HG02678 (cell line): ENCODE results near the gene PRAC1.

Experiments
- ATAC-seq: cut with Tn5 transposase; IDR thresholded peaks from one replicate; pipeline ENCODE4 v1.9.1; 2021; ENCODE audit warnings: mild to moderate bottlenecking, moderate library complexity; ENCODE audit not compliant: unreplicated experiment

Gene PRAC1

DNA sequence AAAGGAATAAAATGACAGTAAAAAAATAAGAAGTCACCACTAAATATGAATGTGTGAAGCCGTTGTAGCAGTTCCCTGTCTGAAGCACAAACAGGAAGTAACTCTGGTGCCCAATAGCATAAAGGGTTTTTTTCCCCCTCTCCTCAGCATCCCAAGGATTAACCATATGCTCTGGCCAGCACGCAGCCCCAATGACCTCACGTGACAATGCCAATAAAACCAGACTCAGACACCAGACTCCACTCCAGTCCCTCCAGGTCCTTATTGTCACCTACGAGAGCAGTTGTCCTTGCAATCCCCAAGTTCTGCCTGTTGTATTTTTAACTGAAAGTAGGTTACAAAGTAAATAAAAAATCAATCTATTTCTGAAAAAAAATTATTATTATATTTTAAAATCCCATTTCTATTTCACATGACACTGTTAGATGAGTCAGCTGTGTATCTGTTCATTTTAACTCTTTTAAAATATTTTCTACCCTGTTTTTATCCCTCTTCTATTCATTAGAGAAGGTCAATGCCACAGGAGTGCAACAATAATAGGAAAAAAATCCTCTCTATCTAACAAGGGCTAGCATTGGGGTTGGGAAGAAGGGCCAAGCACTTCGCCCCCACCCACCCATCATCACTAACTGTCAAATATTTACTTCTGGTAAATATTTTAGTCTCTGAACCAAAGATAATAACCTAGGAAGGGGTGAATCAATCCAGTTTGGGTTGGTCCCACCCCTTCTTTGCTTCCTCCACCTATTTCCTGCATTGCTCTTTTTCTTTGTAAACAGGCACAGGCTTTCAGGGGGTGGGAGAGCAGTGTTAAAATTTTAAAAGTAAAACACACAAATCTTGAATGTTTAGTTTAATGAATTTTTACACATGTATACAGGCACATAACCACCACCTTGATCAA is 6.6 kb downstream of the PRAC1 start:
- no peak for ATAC-seq

DNA sequence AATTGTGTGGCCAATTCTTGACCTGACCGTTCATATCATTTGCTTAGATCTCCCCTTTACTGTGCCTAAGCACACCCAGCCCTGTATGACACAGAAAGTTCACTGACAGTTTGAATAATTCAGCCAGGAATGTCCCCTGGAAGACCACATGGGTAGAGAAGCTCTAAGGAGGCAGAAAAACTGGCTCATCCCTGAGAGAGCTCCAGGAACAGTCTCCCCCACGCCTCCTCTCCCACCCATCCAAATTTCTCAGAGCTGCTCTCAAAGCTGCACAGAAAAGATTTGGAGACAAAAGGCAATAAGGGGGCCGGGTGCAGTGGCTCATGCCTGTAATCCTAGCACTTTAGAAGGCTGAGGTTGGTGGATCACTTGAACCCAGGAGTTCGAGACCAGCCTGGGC is 11.2 kb downstream of the PRAC1 start:
- no peak for ATAC-seq

DNA sequence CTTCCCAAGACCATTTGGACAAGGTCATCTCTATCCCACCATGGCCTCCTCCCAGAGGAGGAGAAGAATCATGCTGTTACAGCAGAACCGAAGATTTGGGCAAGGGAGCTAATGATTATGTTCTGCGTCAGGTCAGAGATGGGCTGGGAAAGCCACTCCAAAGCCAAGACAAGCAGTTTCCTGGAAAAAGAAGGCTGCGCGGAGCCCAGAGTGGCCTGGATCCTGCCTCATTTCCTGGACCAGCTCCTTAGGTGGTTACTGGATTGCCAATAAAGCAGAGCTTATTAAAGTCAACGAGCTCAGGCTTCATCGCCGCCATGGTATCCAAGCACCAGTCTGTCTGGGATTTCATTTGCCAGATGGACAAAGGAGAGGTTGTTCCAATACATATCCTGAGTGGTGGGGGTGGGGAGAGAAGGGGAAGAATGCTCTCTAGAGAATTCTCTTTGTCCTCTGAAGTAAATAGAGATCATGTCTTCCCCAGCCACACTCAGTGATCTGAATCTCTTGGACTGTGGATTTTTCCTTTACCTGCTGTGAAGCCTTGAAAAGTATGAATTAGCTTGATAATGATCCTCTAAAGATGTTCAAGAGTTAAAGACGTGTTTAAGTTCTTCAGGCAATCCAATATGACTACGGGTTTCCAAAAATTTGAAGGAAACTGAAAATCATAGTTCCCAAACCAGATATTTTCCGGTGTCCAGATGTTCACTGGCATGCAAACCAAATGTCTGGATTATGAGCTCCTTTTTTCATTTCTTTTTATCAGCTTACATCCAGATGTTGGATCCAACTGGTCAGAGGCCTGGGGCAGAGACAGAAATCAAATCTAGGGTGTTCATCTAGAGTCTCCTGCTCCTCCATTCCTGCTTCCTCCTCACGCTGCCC is 17.7 kb downstream of the PRAC1 start:
- no peak for ATAC-seq

DNA sequence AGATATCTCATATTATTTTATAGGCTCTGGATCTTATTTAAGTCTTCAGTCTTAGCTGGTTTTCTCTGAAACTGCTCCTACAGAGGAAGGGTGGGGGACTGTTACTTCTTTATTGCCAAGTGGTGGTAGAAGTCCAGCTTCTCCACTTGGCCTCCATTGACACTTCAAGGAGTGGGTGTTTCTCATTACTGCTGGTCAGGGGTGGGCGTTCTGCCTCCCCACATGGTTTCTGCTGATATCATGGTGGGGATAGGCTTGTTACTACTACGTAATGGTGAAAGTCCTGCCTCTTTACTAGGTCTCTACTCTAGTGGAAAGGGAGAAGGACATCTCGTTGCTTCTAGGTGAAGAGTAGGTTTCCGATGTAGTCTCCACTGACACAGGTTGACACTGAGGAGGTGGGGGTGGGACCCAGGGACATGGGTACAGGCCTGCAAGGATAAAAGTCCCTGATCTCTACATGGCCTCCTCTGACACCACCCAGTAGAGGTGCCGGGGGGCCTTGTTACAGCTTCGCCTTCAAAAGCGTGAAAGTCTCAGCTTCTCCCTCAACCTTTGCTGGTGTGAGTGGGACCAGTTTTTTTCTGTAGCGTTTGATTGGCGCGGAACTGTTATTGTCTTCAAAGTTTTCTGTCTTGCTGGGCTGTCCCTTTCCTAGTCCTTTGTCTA is 20.3 kb downstream of the PRAC1 start:
- ATAC-seq, result no peak

DNA sequence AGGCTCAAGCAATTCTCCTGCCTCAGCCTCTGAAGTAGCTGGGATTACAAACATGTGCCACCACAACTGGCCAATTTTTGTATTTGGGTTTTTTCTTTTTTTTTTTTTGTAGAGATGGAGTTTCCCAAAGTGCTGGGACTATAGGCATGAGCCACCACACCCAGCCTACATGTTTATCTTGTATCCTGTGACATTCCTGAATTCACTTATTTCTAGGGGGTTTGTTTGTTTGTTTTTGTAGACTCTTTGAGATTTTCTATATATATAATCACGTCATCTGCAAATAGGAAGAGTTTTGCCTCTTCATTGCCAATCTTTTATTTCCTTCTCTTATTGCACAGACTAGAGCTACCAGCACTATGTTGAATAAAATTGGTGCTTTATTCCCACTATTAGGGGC is 29.1 kb downstream of the PRAC1 start:
- ATAC-seq, result no peak

DNA sequence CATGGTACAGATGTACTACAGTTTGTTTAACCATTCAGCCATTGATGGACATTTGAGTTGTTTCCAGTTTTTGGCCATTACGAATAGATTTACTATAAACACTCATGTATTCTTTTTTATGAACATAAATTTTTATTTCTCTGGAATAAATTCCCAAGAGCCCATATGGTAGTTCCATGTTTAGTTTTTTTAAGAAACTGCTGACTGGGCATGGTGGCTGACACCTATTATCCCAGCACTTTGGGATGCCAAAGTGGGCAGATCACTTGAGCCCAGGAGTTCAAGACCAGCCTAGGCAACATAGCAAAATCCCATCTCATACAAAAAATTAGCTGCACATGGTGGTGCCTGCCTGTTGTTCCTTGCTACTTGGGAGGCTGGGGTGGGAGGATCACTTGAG is 30.3 kb downstream of the PRAC1 start:
- no peak for ATAC-seq

DNA sequence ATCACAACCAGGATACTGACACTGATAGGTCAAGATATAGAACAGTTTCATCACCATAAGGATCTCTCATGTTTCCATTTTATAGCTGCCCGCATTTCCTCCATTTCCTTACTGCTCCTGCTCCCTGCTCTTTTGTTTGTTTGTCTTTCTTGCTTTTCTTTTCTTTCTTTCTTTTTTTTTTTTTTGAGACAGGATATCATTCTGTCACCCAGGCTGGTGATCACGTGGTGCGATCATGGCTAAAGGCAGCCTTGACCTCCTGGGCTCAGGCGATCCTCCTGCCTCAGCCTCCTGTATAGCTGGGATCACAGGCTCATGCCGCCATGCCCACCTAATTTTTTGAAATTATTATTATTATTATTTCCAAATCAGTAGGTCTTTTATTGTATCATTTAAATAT is 31.7 kb downstream of the PRAC1 start:
- no peak for ATAC-seq

DNA sequence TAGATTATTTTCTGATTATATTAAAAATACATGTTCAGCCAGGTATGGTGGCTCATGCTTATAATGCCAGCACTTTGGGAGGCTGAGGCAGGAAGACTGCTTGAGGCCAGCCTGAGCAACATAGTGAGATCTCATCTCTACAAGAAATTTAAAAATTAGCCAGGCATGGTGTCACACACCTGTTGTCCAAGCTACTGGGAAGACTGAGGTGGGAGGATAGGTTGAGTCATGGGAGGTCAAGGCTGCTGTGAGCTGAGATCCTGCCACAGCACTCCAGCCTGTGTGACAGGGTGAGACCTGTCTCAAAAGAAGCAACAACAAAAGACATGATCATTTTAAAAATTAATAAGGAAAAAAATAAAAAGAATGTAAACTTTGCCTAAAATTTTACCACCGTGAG is 40.7 kb downstream of the PRAC1 start:
- no peak for ATAC-seq

DNA sequence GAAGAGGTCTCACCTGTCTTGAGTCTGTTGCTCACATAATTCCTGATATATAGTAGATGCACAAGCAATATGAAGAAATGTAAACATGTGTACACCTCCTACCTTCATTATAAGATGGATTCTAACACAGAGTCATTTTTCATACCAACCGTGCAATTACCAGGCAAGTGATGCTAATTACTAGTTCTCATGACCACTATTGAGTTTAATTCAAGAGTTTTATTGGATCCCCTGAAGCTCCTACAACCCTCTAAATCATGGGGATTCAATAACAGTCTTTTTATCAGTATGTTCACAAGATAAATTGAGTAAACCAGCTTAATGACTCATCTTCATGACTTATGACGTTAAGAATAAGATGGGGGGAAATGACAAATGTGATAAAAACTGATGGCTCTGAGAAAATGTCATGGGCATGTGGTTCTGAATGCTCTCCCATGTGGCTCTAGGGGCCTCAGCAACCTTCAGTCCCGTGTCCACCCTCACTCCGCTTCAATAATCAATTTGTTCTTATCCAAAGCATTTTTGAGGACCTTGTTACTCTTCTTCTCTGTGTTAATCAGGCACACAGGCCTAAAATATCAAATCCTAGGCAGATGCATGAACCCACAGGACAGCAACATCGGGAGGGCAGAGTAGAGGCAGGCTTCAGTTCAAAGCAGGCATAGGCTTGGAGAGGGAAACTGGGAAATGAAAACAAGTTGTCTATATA is 42.8 kb downstream of the PRAC1 start:
- no peak for ATAC-seq

DNA sequence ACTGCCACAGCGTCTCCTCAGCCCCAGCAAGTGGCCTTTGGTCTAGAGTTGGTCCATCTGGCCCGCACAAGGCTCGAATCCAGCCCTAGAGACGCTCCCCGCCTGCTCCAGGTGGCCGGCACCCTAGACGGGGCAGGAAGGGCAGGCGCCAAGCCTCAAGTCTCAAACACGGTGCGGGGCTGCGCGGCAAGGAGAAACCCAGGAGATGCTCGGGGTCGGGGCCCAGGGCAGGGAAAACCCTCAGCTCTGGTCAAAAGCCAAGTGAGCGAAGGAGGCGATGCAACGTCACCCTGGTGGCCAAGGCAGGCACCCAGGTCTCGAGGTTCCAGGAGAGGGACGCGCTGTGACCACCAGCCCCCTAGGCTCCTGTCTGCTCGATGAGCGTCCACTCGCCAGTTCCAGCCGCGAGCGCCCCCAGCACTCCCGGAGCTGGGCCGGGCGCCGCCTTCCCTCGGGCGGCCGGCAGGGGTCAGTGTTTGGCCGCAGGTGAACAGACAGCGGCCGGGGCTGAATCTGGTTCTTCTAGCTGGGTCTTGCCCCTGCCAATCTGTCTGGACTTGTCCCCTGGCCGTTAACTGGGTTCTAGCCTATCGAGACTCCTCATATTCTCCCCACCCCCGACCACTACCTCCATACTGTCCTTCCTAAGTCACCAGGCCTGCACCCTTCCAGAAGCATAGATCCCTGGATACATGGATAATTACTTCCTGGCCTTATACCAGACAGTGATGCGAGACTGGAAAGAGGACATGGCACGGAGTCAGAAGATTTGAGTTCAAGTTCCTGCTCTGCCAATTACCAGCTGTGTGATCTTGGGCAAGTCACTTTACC is 44.0 kb downstream of the PRAC1 start:
- ATAC-seq, result peak; percentile 47

DNA sequence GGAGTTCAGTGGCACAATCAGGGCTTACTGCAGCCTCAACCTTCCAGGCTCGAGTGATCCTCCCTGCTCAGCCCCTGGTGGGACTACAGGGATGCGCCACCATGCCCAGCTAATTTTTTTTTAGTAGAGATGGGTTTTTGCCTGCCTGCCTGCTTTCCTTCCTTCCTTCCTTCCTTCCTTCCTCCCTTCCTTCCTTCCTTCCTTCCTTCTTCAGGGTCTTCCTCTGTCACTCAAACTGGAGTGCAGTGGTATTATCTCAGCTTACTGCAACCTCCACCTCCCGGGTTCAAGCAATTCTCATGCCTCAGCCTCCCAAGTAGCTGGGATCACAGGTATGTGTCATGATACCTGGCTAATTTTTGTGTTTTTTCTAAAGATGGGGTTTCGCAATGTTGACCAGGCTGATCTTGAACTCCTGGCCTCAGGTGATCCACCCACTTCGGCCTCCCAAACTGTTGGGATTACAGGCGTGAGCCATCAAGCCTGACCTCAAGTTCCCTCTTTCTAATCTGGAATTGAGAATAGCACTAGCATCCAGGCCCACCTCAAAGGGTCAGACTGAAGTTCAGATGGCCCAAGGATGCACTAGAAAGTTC is 45.3 kb downstream of the PRAC1 start:
- no peak for ATAC-seq

DNA sequence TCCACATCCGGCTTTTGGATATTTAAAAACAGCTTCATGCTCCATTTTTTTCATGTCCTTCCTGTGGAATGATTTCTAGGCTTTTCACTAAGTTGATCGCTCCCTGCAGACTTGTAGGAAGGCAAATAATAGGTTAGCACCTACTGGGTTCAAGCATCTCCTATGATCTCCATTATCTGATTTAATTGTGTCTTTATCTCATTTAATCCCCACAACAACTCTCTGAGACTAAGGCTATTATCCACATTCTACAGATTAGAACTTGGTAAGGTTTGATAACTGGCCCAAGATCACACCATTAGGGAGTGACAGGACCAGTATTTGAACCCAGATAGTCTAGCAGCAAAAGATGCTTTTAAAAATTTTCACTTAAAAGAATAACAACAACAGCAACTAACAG is 50.0 kb downstream of the PRAC1 start:
- ATAC-seq, result no peak
